ENCODE data around the gene CALCOCO1. TPM values are rescaled to one million over a fixed set of nuclear protein-coding genes. Genes with fewer than 3 reads are reported as not detected.

The CALCOCO1 gene
- total RNA-seq, 1 experiment from 2014 or later = 27.0 TPM

GRCh38 chr12:53751336-53752191 is 24.3 kb upstream of the CALCOCO1 start, which contains the start of gene CISTR (continued):
- peak; percentile 61; the same call in 1 of the 2 replicates for TF ChIP-seq HMGXB4 (CRISPR knock-in tag; IDR thresholded peaks at IDR 0.05)
- no peak for TF ChIP-seq ZNF416 (CRISPR knock-in tag; IDR thresholded peaks at IDR 0.05)
- no peak for TF ChIP-seq ZNF512 (CRISPR knock-in tag; IDR thresholded peaks at IDR 0.05; ENCODE audit: borderline replicate concordance)
- no peak for TF ChIP-seq JAZF1 (CRISPR knock-in tag; IDR thresholded peaks at IDR 0.05)
- TF ChIP-seq GABPB1 (CRISPR knock-in tag; IDR thresholded peaks at IDR 0.05) = no peak
- no peak for TF ChIP-seq ATF1 (CRISPR knock-in tag; IDR thresholded peaks at IDR 0.05)
- no peak for TF ChIP-seq NFE2L1 (CRISPR knock-in tag; IDR thresholded peaks at IDR 0.05)
- TF ChIP-seq ZNF423 (CRISPR knock-in tag; IDR thresholded peaks at IDR 0.05) = no peak
- TF ChIP-seq ZNF281 (CRISPR knock-in tag; IDR thresholded peaks at IDR 0.05) = no peak
- TF ChIP-seq HMGA2 (CRISPR knock-in tag; IDR thresholded peaks at IDR 0.05) = no peak
- peak; percentile 21; the same call in 1 of the 2 replicates for TF ChIP-seq PRDM15 (CRISPR knock-in tag; IDR thresholded peaks at IDR 0.05)
- no peak for TF ChIP-seq ZNF671 (CRISPR knock-in tag; IDR thresholded peaks at IDR 0.05)
- TF ChIP-seq AFF4 (CRISPR knock-in tag; IDR thresholded peaks at IDR 0.05; ENCODE audit: borderline replicate concordance) = no peak
- no peak for TF ChIP-seq PRRX2 (CRISPR knock-in tag; IDR thresholded peaks at IDR 0.05)

Measured in WTC11 (cell line).